Pulmonary artery endothelial cell (primary cell): ENCODE data around the gene GSDME. TPM values are rescaled to one million over a fixed set of nuclear protein-coding genes. Genes with fewer than 3 reads are reported as not detected.
A peak's percentile ranks its signal among the peaks of the same experiment; 100 is the strongest.

Experiments used
- DNase-seq: peaks from one replicate; pipeline ENCODE4 v3.0.0-alpha.2; 2011; ENCODE audit warnings: low read depth, low spot score
- total RNA-seq: library from RNA; depleted of rRNA; stranded (reverse); fragments of >200 nt; gene quantifications from 2 replicates; pipeline ENCODE4 v1.2.3, GENCODE V29; 2014

GSDME gene
- total RNA-seq, 1 donor from 2014 or later: 32.6 TPM

- no peak for DNase-seq
Observed at GRCh38 chr7:24723178-24723530, 34.1 kb downstream of the GSDME start.

DNA sequence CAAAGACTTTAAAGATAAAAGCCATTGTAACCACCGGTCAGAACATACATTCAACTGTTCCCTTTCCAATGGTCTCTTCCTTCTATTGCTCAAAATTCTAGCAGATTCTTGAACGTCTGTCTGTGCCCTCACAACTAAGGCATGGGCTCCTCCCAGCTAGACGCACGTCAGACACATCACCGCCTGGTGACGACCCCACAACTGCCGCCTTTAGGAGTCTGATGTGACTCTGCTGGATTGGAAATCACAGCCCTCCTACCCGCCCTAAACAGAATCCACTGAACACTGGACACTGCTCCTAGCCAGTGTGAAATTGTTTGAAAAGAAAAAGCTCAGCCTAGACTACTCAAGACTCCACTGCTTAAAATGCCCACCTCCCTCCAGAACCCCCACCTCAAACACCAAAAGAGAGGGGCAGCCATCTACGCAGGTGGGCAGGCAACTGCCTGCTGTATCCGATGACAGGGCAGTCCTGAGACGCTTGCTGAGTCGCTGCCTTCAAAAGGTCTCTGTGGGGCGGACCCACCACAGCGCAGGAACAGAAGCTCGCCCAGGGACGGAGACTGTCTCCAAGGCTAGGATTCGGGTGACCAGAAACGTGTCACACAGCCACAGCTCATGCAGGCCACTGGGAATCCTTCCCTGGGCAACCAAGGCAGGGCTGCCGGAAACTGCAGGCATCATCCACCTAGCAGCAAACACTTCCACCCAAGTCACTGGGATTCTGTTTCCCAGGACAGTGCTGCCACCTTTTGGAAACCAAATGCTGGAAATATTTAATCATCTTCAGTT, 34.7 kb downstream of the GSDME start:
- no peak for DNase-seq

DNA sequence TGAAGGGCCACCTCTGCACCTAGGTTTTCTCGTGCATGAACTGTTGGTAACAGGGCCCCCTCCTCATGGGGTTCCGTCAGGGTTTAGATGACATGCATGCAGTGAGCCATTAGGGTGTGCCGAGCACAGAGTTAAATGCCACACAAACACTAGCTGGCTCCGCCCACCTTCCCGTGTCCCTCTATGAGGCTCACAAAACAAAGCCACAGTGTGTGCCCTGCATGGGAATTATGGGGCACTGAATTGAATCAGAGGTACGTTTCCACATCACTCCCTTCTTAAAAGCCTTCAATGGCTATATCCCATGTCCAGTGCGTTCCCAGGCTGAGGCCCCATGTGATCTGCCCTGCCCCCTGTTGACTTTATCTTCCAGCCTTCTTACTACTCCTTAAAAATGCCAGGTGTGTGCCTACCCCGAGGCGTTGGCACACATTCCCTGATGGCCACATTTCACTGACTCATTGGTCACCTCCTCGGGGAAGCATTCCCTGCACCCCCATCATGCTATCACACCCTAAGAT, 35.7 kb downstream of the GSDME start:
- no peak for DNase-seq

GRCh38 chr7:24720283-24720682, 37.0 kb downstream of the GSDME start:
- no peak for DNase-seq

DNA sequence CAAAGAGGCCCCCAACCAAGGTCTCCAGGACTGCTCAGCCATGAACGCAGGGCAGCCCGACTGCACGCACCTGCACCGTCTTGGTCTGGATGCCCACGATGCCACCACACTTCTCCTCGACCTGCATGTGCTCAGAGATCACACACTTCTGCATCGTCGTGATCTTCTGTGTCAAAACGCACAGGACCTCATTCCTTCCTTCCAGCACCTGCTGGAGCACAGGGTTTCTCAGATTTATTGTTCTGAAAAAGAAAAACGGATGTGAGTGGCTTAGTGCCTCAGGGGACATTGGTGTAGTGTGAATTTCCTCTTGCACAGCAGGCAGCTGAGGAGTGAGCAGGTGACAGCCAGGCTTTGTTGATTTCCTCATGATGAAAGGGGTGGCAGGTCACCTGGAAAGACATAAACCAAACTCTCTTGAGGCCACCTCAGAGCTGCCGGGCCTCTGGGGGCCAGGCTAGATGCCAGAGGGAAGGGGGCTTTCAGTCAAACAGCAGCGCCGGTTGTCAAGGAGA, 38.2 kb downstream of the GSDME start:
- DNase-seq: no peak

- DNase-seq: no peak
Observed at GRCh38 chr7:24718431-24718831, 38.8 kb downstream of the GSDME start.

- no peak for DNase-seq
Observed at GRCh38 chr7:24717694-24718320, 39.5 kb downstream of the GSDME start.

DNA sequence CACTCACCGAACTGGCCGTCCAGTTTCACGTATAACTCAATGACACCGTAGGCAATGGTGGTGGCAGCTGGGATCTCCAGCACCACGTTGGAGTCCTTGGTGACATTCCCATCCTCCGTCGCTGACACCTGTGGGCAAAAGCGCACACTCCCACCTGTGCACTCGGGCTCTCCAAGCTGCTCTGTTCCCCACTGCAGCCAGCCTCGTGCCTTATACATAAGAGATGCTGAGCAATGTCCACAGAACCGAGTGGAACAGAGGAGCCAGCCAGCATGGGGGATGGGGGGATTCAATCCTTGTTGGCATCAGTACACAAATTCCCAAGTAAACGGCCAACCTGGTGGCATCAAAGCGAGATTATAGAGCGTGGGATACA, 40.0 kb downstream of the GSDME start:
- no peak for DNase-seq

DNA sequence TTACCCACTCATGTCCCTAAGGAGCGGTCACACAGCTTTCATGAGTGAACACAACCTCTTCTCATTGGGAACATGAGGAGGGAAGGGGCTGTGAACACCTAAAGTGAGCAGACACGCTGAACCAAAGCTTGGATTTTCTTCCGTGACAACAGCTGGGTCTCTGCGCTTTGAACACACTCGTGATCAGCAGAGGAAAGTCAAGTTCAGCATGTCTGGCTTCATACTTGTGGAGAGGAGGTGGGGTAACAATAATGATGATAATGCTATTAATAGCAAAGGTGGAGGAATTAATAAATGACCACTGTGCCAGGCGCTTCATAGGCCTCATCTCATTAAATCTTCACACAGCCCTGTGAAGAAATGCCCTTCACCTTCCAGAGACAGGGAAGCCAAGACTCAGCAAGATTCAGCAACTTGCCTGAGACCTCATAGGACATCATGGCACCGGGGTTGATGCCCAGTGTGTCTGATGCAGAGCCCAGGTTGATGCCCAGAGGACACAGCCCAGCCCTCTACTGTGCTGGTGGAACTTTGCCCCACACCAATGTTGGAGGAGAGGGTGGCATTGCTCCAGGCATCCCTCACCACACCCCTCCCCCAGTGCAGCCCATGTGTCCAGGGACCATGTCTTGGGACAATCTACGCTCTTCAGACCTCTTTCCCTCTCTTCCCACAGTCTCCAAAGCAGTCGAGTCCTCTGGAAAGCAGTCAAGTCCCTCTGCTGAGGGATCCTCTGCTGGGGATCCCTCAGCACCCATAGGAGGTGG, 40.6 kb downstream of the GSDME start:
- no peak for DNase-seq

- peak; percentile 22 for DNase-seq
Observed at GRCh38 chr7:24715661-24716479, 41.4 kb downstream of the GSDME start.

DNA sequence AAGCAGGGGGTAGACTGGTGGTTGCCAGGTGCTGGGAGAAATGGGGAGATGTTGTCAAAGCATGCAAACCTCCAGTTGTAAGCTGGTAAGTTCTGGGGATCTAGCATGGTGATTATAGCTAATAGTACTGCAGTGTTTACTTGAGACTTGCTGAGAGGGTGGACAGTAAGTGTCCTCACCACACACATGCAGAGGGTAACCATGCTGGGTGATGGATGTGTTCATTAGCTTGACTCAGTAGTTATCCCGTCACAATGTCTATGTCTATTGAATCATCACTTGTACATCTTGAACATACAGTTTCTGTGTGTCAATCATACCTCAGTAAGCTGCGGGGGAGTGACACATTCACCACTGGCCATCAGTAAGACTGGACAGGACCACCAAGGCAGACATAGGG, 42.1 kb downstream of the GSDME start:
- no peak for DNase-seq

DNA sequence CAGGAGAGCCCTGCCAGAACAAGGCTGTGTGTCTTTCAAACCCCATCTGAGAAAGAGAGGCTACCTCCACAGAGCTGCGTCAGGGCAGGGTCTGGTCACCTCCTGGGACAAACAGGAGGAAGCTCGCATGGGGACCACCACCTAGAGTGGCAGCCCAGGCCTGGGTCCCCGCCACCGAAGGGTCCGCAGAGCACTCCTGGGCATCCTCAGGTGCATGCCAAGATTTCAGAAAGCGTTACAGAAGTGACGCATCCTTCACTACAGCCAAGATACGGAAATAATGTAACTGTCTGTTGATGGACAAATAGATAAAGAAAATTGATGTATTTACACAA, 42.6 kb downstream of the GSDME start:
- DNase-seq: no peak

DNA sequence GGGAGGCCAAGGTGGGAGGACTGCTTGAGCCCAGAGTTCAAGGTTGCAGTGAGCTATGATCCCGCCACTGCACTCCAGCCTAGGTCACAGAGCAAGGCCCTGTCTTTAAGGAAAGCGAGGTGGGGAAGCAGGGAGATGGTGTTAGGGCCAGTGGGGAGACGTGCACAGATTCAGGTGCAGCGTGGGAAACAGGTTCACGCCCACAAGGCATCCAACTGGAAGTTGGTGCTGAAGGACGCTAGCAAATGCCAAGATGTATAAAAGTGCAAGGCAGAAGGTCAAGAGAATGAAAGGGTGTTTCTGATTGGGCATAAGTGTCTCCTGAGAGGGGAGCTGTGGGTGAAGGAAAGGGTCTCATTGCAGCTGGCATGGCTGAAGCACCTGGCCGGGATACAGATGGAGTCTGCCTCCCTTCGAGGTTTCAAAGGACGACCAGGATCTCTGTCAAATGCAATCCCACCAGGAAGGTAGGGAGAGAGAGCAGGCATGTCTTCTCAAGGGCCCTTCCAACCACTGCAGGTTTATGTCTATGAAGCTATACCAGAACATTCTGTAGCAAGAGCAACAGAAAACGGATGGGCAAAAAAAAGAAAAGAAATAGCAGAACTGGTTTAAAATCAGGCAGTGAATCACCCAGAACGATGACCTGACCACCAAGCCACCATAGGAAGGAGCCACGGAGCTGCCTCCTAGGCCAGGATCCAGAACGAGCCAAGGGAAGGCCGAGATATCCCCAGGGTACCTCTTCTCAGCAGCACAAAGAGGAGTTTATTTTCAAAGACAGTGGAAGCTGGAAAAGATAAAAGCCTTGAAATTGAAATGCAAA, 43.2 kb downstream of the GSDME start:
- DNase-seq: no peak

GRCh38 chr7:24713039-24713793, 44.0 kb downstream of the GSDME start:
- DNase-seq: no peak

GRCh38 chr7:24709585-24710360, 47.5 kb downstream of the GSDME start:
- no peak for DNase-seq

DNA sequence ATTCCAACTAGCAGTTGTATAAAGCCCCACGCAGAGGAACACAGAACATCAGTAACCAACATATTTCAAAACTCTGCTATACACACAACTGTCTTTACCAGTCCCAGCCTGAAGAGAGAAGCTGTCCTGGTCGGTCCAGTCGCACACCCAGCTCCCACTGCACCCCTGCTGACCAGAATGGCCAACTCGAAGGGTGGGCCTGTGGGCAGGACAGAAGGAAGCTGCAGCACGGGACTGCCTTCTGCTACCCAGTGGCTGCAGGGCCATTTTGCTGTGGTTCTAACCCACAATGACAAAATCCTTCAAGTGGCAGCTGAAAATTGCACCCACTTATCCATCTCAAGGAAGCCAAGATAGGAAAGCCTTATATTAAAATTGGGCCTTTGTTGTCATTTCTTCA, 48.2 kb downstream of the GSDME start:
- DNase-seq: no peak

DNA sequence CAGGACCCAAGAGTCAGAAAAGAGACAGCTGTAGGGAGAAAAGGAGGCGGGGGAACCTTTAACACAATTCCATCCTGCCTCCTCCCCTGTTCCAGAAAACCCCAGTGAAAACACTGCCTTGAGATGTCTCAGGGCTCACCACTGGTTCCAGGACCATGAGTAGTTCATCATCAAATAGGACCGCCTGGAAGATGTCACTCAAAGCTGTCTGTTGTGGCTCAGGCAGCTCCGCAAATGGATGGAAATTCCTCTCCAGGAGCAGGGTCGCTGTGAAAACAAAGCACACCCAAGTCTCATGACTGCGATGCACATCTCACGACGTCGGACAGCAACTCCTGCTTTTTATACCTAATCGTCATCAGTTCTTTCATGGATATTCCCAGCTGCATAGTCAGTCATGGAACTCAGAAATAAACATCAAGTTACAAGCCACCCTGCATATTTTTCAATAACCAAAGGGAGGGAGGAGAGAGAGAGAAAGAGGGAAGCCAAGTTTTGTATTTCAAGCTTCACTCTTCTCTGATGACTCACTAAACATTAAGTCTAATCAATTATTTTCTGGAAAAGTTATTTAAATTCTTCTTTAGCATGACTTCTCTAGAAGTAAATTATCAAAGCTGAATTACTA, 49.2 kb downstream of the GSDME start:
- no peak for DNase-seq
